Stimulated activated CD4-positive, alpha-beta T cell treated with anti-CD3 and anti-CD28 coated beads, Interleukin-15, amount 100 ng/mL, for 24 hours (primary cell): ENCODE data around the gene SFR1.
"Not testable (repeated sequence)": the region's sequence is repeated elsewhere in the genome, so short reads cannot be mapped to it uniquely, and the experiment has no call there.

Source experiments
- DNase-seq: peaks from one replicate; pipeline ENCODE4 v3.0.0-alpha.2; 2020

SFR1 gene

DNA sequence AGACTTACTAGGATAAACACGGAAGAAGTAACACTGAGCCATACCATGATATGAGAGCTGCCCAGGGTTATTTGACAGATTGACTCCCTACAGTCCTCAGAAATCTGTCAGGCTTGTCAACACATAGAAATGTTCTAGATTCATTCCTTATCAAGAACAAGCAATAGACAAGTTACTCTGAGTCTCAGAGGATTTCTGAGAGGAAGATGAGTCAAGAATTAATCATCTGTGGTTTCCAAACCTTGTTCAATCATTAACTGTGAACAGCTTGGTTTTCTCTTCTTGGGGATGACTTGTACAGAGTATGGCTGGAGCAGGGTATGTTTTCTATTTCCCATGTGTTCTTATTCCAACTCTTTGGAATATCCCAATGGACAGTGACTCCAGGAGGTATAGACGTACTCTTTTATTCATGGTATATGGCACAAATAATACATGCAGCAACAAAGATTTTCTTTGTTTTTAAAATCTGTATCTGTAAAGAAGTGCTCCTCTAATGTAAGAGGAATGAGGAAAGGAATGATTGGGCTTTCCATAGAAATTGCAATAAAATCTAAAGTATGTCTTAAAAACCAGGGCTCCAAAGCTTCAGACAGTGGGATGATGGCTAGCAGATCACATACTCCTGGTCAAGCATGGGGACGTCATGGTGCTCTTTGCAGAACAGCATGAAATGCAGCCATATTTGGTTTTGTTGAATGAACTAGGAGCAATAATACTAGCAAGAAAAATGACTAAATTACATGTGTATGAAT lies 11.9 kb upstream of the SFR1 start:
- DNase-seq = no peak

DNA sequence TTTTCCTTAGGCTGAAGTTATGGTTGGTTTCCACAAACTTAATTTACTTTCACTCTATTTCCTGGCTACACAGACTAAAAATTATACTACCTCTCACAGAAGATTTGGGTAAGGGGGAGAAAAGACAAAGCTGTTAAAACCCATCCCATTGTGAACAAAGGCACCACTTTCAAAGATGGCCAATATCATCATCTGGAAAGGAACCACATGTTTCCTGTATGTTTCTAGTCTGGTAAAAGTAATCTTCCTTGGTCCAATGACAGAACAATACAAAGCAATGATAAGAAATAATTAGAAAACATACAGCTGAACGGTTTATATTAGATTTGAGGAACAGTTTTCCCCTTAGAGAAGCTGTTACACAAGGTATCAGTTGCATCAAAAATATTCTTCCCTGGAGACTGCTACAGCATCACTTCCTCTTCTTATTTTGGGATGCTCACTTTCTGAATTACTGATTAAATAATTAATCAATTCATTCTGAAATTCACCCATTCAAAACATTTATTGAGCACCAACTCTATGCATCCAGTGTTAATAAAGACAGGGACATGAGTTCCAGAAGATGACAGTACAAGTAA lies 8.5 kb upstream of the SFR1 start:
- no peak for DNase-seq

DNA sequence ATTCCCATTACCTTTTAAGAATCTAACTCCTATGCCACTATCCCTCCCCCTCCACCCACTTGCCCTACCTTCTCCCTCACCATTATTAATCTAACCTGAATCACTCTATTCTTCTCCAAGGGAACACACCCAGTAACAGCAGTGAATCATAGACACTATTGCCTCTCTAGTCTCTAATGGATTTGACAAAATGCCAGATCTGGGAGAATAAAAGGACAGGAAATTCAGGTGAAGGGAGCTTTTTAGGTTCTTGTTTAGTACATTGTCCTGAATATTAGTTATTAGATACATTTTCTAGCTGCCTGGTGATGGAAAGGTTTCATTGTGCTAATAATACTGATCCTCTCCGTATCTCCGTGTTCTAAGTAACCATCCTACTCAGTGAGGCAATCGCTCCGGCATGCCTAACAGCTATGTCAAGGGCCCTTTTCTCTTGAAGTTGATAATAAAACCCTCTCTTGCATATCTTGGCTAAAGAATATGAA lies 4.1 kb upstream of the SFR1 start:
- no peak for DNase-seq

DNA sequence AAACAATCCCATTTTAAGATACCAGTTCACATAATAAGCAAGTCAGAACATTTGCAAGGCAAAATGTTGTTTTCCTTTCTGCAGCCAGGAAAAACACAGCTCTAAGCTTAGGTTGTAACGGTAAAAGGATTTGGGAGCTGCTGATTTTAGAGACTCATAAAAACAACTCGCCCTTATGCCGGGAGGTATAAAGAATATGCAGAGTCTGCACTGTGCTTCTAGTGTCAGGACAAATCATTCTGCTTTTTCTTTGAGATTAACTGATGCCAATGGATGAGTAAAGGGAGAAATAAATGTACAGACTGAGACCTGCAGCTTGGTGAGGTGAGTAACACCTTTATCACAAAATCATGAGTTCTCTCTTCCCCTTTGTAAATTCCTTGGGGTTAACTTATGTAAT lies 2.0 kb upstream of the SFR1 start:
- no peak for DNase-seq

DNA sequence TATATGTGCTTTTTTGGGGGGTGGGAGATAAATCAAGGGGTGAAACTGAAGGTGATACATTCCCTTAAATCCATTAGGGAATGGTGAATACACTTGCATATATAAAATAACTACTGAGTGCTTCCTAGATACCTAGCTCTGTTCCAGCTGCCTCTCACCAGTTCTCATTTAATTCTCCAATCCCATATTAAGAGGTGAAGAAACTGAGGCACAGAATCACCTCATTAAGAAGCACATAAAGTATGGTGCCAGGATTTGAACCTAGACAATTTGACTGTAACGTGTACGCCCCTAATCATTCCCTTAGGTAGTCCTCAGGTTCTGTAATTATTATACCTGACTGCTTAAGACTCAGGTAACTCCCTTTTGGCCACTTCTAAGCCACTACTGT lies 1.5 kb upstream of the SFR1 start:
- DNase-seq = no peak

DNA sequence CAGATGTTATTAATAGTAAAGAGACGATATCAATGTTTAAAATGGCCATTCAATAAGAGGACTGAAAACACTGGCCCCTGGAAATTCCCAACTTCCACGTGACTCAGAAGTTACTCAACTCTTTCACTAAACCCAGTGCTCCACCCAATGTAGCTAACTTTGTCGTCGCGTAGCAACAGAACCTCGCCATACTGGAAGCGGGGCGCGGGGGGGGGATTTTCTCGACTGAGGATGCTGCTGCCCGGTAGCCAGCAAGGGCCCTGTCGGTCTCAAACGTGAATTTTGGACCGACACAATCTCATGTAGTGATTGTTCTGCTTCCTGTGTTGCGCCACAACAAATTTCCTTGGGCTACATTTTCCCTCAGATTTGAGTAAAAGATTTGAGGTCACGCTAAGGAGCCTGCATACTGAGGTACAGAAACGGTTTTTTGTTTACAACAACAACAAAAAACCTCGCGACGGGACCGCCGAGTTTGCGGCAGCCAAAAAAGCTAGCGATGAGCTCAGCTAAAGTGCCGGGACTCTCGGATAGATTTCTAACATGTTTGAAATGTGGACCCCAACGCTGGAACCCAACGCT lies 977 bp upstream of the SFR1 start:
- DNase-seq = peak; percentile 89

DNA sequence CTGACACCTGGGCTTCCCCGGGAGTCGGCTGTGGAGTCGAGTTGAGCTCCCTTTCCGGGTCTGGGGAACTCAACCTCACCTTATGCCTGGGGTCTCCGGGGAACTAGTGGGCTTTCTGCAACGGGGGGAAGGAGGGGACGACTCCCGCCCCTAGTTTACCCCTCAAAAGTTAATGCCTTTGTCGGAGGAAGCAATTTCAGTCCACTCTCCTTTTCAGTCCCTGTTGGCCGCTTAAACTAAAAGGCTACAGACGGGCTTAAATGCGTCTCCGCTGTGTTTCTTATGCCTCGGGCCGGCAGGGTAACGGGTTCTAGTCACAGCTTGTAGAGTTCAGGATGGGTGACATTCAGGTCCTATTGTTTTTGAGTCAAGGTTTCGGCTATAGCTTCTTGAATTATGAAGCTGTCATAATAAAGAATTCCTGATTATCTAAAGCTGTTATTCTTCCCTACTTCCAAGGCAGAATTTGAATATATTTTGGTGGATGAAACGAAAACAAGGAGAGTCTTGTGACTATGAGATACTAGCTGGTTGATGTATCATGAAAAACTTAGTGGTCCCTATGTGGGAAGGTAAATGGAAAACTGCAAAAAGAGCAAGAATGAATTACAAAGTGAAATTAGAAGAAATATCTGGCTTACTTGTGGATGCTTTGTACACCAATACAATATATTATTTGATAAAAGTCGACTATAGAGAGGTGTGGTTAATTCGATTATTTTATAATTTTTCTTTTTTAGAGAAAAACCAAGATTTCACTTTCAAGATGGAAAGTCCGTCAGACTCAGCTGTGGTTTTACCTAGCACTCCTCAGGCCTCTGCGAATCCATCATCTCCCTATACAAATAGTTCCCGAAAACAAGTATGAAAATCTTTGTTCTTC lies 495 bp downstream of the SFR1 start:
- peak; percentile 25 for DNase-seq

DNA sequence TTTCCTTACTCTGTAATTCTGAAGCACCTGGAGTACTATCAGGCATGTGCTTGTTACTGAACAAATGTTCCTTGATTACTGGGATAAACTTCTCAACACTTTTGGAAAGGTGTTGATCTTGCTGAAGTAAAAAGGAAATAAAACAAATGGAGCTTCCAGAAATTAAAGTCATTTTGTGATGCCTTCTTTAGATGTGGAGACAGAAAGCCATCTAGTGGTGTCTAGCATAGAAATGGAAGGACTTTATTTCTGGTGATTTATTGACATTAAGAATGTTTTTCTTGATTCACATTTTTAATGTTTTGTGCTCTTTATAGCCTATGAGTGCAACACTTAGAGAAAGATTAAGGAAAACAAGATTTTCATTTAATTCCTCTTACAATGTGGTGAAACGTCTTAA lies 1.4 kb downstream of the SFR1 start:
- no peak for DNase-seq

DNA sequence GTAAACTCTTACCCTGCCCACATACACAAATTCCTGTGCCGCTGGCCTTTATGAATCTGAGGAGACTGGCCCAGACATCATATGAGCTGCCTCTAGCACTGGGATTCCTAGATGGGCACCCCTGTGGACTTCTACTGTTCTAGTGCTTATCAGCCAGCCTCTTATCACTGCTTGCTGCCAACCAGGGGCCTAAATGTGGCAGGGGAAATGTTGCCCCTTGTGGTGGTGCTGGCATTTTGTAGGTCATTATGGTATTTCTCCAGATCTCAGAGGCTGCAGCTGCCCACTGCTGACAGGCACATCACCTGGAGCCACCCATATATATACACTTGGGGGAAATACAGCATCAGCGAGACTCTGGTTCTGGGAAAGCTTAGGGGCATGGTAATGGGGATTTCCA lies 5.4 kb downstream of the SFR1 start:
- DNase-seq = peak; percentile 12

DNA sequence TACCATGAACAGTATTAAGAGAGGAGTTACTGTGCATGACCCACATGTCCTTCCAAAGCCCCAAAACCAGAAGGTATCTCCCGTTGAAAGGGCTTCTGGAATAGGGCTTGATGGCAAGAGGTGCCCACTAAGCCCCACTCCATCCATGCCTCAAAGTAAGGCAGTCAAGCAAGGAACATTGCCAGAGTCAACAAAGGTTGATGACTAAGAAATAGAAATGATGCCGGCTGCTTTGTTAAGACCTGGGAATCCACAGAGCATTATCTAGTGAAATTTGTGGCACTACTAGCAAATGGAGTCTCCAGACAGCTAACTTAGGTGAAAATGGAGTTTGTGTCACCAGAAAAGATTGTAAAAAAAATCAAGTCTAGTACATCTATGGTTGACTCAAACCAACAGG lies 6.2 kb downstream of the SFR1 start:
- no peak for DNase-seq

DNA sequence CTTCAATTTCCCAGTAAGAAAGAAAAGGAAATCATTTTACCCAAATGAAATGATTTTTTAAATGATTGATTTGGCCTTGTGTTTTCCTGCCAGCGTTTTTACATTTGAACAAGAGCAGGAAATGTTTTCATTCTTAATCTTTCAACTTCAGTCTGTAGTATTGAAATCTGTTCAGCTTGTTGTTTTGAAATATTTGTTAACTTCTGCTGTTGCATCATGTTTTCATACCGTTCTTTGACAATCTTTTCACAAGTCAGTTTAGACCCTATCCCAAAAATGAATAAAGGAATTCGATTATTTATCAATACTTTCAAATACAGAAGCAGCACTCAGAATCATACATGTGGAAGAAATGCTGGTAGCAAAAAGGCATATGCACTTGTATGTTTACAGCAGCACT lies 8.1 kb downstream of the SFR1 start:
- DNase-seq = no peak

DNA sequence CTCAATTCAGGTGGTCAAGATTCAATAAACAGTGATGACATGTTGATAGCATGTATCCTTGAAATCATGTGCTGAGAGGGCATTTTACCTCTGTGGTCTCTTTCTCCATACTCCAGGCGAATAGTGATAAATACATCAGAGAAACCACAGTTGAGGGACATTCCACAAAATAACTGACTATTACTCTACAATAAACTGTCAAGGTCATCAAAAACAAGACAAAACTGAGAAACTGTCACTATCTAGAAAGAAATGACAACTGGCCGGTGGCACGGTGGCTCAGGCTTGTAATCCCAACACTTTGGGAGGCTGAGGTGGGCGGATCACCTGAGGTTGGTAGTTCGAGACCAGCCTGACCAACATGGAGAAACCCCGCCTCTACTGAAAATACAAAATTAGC lies 16.2 kb downstream of the SFR1 start:
- DNase-seq = no peak

DNA sequence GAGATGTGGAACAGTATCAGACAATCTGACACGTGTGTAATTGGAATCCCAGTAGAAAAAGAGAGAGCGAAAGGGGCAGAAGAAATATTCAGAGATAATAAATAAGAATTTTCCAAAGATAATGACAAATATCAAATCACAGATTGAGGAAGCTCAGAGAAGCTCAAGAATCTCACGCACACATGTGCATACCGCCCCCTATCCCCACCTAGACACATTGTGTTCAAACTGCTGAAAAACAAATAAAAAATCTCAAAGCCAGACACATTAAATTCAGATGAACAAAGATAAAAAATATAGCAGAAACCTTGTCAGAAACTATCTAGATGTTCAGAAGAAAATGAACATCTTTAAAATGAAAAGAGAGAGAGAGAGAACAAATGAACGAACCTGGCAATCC lies 17.2 kb downstream of the SFR1 start:
- no peak for DNase-seq

DNA sequence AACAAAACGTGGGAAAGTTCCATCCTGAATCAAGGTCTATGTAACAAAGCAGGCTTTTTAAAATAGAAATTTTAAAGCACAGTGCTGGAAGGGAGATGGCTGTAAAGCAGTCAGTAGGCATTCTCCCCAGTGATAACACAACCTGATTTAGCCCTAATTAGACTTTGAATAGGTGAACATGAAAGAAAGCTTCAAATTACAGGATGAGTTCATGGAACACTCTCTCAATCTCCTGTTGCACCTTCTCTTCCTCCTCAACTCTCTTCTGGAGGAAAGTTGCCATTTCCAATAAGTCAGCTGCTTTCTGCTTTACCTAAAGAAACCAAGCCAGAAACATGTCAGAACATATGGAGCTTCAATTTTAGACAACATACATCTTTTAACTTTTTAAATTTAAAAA lies 20.1 kb downstream of the SFR1 start:
- DNase-seq = no peak

DNA sequence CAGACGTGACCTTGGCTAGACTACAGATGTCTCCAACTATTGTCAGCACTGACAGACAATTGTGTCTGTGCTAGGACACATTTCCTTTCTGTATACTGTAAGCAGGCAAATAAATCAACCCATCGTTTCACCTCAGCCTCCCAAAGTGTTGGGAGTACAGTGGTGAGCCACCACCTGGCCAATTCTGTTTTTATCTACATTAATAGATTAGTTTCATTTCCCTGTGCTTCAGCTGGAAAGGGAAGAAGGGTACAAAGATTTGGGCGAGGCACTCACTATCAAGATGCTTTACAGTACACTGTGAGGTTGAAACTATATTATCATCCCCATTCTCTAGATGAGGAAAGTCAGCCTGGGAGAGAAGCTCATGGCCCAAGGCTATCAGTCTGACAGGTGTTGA lies 21.9 kb downstream of the SFR1 start:
- no peak for DNase-seq

DNA sequence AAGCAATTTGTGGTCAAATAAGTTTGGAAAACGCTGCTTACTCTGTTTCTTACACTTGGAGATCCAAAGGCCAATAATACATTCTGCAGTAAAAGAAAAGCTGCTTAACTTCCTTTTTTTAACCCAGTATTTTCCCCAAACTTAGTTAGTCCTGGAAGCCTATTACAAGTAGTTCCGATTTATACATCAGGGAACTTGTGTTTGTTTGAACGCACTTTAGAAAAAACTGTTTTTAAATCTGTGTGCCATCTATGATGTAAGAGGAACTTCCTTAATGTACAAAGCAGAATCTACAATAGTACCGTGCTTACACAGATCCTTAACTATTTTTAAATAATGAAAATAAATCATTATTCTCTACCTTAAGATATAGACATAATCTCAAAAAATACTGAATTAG lies 23.0 kb downstream of the SFR1 start:
- no peak for DNase-seq

DNA sequence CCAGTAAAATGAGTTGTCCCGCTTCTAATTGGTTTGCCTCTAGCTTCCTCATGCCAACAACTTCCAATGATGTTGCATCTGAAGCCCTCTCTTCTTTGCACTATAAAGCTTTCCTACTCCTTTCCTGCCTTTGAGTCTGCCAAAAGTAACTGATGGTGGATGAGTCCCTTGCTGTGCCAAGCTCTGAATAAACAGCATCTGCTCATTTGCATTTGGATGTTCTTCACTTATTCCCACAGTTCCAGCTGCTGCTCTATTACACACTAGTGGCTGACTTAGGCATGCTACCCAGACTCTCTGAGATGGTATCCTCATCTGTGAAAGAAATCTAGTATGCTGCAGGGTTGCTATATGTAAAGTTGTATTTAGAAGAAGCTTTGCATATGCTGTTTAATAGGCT lies 24.9 kb downstream of the SFR1 start:
- DNase-seq = no peak

DNA sequence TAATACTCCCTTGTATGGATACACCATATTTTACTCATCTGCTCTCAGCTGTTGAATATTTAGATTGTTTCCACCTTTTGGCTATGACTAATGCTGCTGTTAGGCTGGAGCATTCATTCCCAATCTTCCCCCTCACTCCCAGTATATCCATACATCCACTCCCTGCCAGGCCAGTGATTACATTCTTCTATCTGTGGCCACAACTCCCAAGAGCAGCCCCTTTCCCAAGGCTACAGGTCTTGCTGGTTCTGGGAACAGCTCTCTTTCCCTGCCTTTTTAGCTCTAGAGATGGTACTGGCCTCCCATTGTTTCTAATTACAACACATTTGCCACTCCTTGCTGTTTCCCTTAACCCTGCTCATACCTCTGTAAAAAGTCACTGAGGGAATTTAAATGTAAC lies 28.2 kb downstream of the SFR1 start:
- DNase-seq = no peak

DNA sequence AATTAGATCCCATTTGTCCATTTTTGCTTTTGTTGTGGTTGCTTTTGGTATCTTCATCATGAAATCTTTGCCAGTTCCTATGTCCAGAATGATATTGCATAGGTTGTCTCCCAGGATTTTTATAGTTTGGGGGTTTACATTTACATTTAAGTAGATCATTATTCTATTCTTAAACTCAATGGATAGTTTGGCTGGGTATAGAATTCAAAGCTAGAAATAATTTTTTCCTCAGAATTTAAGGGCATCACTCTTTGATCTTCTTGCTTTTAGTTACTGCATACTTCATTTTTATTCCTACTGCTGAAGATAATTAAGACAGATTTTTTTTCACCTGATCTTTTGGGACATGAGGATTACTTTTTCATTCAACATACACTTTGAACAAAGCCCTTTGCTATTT lies 29.8 kb downstream of the SFR1 start:
- DNase-seq = no peak

DNA sequence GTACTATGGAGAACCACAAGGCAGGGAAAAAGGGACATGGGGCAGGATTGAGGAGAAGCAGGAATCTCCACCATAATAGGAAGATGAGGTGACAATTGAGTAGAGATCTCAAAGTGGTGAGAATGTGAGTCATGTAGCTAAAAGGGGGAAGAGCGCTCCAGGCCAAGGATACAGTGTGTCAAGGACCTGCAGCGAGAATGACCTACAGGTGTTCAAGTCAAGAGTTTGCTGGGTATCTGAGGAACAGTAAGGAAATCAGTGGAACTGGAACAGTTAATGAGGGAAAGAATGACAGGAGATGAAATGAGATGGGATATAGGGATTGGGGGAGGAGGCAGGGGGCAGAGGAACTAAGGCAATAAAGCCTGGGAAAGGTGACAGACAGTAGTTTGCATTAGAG lies 33.6 kb downstream of the SFR1 start:
- no peak for DNase-seq

DNA sequence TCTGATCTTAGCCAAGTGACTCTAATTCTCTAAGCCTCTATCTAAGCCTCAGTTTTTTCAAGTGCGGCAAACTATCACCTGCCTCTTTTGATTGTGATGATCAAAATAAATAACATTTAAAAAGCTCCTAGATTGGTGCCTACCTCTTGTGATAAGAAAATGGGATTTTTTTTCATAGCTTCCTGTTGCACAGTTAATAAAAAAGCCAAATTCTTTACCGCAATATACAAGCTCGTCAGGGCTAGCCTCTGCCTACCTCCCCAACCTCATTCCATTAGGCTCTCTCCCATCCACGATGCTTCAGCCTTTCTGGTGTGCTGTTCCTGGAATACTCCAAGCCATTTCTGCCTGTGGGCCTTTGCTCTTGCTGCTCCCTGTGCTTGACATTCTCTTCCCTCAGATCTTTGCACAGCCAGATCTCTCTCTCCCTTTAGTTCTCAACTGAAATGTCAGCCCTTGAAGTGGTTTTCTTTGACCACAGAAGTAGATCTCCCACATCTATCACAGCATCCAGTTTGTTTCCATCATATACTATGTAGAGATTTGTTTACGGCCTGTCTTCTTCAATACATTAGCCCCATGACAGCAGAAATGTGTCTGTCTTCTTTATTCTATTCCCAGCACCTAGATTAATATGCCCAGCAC lies 48.8 kb downstream of the SFR1 start:
- DNase-seq = no peak

DNA sequence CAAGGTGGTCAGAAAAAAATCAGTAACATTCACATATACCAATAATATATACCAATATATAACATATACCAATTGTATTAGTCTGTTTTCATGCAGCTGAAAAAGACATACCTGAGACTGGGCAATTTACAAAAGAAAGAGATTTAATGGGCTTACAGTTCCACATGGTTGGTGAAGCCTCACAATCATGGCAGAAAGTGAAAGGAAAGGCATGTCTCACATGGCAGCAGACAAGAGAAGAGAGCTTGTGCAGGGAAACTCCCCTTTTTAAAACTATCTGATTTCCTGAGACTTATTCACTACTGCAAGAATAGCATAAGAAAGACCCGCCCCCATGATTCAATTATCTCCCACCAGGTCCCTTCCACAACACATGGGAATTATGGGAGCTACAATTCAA lies 52.2 kb downstream of the SFR1 start:
- DNase-seq = not testable (repeated sequence)
